Adrenal gland (tissue), 5 donors: ENCODE data around the gene CNDP1.

Source experiments
- CTCF ChIP-seq, 6 experiments: fragments of 450-650 bp in 4 of 6; fragments of 200-600 bp in 2 of 6; sonication (generic) in 1 of 6; IDR thresholded peaks; 1 replicate in 5 of 6; 2 replicates in 1 of 6; pipeline versions ENCODE4 v1.5.1 to v1.8.0; 2016 to 2021; ENCODE audit warnings: antibody characterized with exemption in 6 of 6, mild to moderate bottlenecking in 2 of 6, moderate library complexity in 1 of 6
- POLR2A ChIP-seq, 2 donors: fragments of 450-650 bp; IDR thresholded peaks; one replicate each; pipeline ENCODE4 v1.6.1; 2017; ENCODE audit warnings: antibody characterized with exemption in 2 of 2, mild to moderate bottlenecking in 2 of 2, moderate library complexity in 1 of 2
- donor health status: DM: no; HTN: no; CAD: no.

- TF ChIP-seq CTCF (IDR thresholded peaks at IDR 0.05) (no peak), POLR2A (IDR thresholded peaks at IDR 0.05) (no peak)
These were observed 5.0 kb downstream of the CNDP1 start for GRCh38 chr18:74539289-74539688.
